Liver (tissue), 3 donors: ENCODE results near the gene NT5DC1.

Source experiments
- GABPA ChIP-seq, 2 donors: IDR thresholded peaks in 1 of 2; conservative IDR thresholded peaks in 1 of 2; 2 replicates each; pipeline ENCODE4 v1.6.1; 2016; ENCODE audit warnings: antibody characterized with exemption in 2 of 2, mild to moderate bottlenecking in 1 of 2, moderate library complexity in 1 of 2
- HNF4A ChIP-seq, 2 donors: conservative IDR thresholded peaks; 2 replicates each; pipeline ENCODE4 v1.6.1; 2016; ENCODE audit warnings: antibody characterized with exemption in 2 of 2, mild to moderate bottlenecking in 2 of 2
- RAD21 ChIP-seq, 2 donors: IDR thresholded peaks; 2 replicates each; pipeline ENCODE4 v1.6.1; 2016; ENCODE audit warnings: antibody characterized with exemption in 2 of 2, mild to moderate bottlenecking in 2 of 2
- TF ChIP-seq, protein P1 (sequence below): fragments of 150-350 bp; IDR thresholded peaks from 2 replicates; pipeline ENCODE4 v1.5.1; 2017; ENCODE audit warnings: improper control_type of control experiment, low read depth, low read length; ENCODE audit not compliant: missing input control
- TF ChIP-seq, protein P2 (sequence below): IDR thresholded peaks from 2 replicates; pipeline ENCODE4 v1.6.1; 2016; ENCODE audit warnings: antibody characterized with exemption, mild to moderate bottlenecking
- donor health status: healthy.
- donor health status: healthy.

DNA sequence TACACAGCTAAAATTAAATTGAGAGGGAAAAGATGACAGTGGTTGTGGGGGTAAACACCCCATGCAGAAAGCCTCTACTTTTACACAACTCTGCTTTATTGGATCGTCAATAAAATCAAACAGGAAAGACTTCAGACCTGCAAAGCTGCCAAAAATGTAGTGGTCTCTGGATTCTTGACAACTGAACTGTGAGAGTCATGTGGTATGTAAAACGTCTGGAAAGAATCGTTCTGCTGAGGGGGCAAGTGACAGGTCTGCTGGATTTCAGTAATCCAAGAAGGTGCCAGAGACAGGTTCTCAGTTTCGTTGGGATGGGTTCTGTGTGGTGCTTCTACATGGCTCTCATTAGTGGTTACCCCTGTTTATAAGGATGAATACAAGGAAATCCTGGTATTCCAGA is 89.9 kb downstream of the NT5DC1 start:
- TF ChIP-seq, protein P1, sequence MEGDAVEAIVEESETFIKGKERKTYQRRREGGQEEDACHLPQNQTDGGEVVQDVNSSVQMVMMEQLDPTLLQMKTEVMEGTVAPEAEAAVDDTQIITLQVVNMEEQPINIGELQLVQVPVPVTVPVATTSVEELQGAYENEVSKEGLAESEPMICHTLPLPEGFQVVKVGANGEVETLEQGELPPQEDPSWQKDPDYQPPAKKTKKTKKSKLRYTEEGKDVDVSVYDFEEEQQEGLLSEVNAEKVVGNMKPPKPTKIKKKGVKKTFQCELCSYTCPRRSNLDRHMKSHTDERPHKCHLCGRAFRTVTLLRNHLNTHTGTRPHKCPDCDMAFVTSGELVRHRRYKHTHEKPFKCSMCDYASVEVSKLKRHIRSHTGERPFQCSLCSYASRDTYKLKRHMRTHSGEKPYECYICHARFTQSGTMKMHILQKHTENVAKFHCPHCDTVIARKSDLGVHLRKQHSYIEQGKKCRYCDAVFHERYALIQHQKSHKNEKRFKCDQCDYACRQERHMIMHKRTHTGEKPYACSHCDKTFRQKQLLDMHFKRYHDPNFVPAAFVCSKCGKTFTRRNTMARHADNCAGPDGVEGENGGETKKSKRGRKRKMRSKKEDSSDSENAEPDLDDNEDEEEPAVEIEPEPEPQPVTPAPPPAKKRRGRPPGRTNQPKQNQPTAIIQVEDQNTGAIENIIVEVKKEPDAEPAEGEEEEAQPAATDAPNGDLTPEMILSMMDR, result no peak
- TF ChIP-seq GABPA (IDR thresholded peaks at IDR 0.05 in 1 of 2, conservative IDR thresholded peaks at IDR 0.05 in 1 of 2) (no peak), HNF4A (conservative IDR thresholded peaks at IDR 0.05) (no peak), RAD21 (IDR thresholded peaks at IDR 0.05) (no peak)
- TF ChIP-seq, protein P2, sequence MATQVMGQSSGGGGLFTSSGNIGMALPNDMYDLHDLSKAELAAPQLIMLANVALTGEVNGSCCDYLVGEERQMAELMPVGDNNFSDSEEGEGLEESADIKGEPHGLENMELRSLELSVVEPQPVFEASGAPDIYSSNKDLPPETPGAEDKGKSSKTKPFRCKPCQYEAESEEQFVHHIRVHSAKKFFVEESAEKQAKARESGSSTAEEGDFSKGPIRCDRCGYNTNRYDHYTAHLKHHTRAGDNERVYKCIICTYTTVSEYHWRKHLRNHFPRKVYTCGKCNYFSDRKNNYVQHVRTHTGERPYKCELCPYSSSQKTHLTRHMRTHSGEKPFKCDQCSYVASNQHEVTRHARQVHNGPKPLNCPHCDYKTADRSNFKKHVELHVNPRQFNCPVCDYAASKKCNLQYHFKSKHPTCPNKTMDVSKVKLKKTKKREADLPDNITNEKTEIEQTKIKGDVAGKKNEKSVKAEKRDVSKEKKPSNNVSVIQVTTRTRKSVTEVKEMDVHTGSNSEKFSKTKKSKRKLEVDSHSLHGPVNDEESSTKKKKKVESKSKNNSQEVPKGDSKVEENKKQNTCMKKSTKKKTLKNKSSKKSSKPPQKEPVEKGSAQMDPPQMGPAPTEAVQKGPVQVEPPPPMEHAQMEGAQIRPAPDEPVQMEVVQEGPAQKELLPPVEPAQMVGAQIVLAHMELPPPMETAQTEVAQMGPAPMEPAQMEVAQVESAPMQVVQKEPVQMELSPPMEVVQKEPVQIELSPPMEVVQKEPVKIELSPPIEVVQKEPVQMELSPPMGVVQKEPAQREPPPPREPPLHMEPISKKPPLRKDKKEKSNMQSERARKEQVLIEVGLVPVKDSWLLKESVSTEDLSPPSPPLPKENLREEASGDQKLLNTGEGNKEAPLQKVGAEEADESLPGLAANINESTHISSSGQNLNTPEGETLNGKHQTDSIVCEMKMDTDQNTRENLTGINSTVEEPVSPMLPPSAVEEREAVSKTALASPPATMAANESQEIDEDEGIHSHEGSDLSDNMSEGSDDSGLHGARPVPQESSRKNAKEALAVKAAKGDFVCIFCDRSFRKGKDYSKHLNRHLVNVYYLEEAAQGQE, result no peak
